Liver (tissue), 9 donors: ENCODE data around the gene ZEB1. TPM values are rescaled to one million over a fixed set of nuclear protein-coding genes. Genes with fewer than 3 reads are reported as not detected.

Experiments
- DNase-seq: peaks from one replicate; pipeline ENCODE4 v3.0.0-alpha.2; 2017; ENCODE audit warnings: low spot score
- H3K27ac ChIP-seq, 2 donors: one replicate each; pipeline ENCODE4 v1.7.0; 2013; ENCODE audit warnings: inconsistent platforms in 2 of 2, low read length in 2 of 2, control low read depth in 1 of 2, low read depth in 1 of 2, mild to moderate bottlenecking in 1 of 2
- H3K27me3 ChIP-seq, 4 donors: one replicate each; pipeline versions ENCODE4 v1.6.1 to v1.7.0; 2013; ENCODE audit warnings: low read length in 3 of 4, inconsistent platforms in 1 of 4, mild to moderate bottlenecking in 1 of 4, moderate library complexity in 1 of 4; ENCODE audit not compliant: control insufficient read depth in 4 of 4, insufficient read depth in 4 of 4
- H3K36me3 ChIP-seq, 4 donors: one replicate each; pipeline versions ENCODE4 v1.6.1 to v1.7.0; 2013; ENCODE audit warnings: low read length in 3 of 4, mild to moderate bottlenecking in 3 of 4, low read depth in 1 of 4, moderate library complexity in 1 of 4; ENCODE audit not compliant: control insufficient read depth in 4 of 4, insufficient read depth in 3 of 4
- H3K4me1 ChIP-seq, 4 donors: one replicate each; pipeline versions ENCODE4 v1.6.1 to v1.7.0; 2013; ENCODE audit warnings: low read length in 3 of 4, mild to moderate bottlenecking in 3 of 4, moderate library complexity in 1 of 4; ENCODE audit not compliant: control insufficient read depth in 4 of 4, insufficient read depth in 4 of 4
- H3K4me3 ChIP-seq, 3 donors: one replicate each; pipeline versions ENCODE4 v1.6.1 to v1.7.0; 2013; ENCODE audit warnings: low read length in 3 of 3, control low read depth in 1 of 3, low read depth in 1 of 3, mild to moderate bottlenecking in 1 of 3
- H3K9ac ChIP-seq, 2 donors: one replicate each; pipeline ENCODE4 v1.7.0; 2013; ENCODE audit warnings: low read length in 2 of 2, mild to moderate bottlenecking in 2 of 2, moderate library complexity in 2 of 2, control low read depth in 1 of 2, low read depth in 1 of 2
- H3K9me3 ChIP-seq, 4 donors: one replicate each; pipeline versions ENCODE4 v1.6.1 to v1.7.0; 2013; ENCODE audit warnings: low read length in 3 of 4; ENCODE audit not compliant: control insufficient read depth in 4 of 4
- ATF3 ChIP-seq: IDR thresholded peaks from 2 replicates; pipeline ENCODE4 v1.6.1; 2016; ENCODE audit warnings: antibody characterized with exemption
- CTCF ChIP-seq: fragments of 150-350 bp; IDR thresholded peaks from 2 replicates; pipeline ENCODE4 v1.5.1; 2017; ENCODE audit warnings: improper control_type of control experiment, low read depth, low read length; ENCODE audit not compliant: missing input control
- EGR1 ChIP-seq, 2 donors: IDR thresholded peaks; 2 replicates each; pipeline ENCODE4 v1.6.1; 2016 to 2018; ENCODE audit warnings: antibody characterized with exemption in 2 of 2, low read depth in 2 of 2
- FOXA2 ChIP-seq: IDR thresholded peaks from 2 replicates; pipeline ENCODE4 v1.6.1; 2016; ENCODE audit warnings: antibody characterized with exemption
- GABPA ChIP-seq, 2 donors: IDR thresholded peaks in 1 of 2; conservative IDR thresholded peaks in 1 of 2; 2 replicates each; pipeline ENCODE4 v1.6.1; 2016; ENCODE audit warnings: antibody characterized with exemption in 2 of 2, mild to moderate bottlenecking in 1 of 2, moderate library complexity in 1 of 2
- HNF4A ChIP-seq, 2 donors: conservative IDR thresholded peaks; 2 replicates each; pipeline ENCODE4 v1.6.1; 2016; ENCODE audit warnings: antibody characterized with exemption in 2 of 2, mild to moderate bottlenecking in 2 of 2
- HNF4G ChIP-seq: IDR thresholded peaks from 2 replicates; pipeline ENCODE4 v1.6.1; 2016; ENCODE audit warnings: antibody characterized with exemption
- JUND ChIP-seq, 2 donors: IDR thresholded peaks; 2 replicates each; pipeline ENCODE4 v1.6.1; 2016; ENCODE audit warnings: antibody characterized with exemption in 2 of 2
- REST ChIP-seq: IDR thresholded peaks from 2 replicates; pipeline ENCODE4 v1.6.1; 2016; ENCODE audit warnings: antibody characterized with exemption, mild to moderate bottlenecking
- RXRA ChIP-seq, 2 donors: IDR thresholded peaks; 2 replicates each; pipeline ENCODE4 v1.6.1; 2017 to 2018; ENCODE audit warnings: antibody characterized with exemption in 2 of 2, mild to moderate bottlenecking in 1 of 2
- SP1 ChIP-seq: IDR thresholded peaks from 2 replicates; pipeline ENCODE4 v1.6.1; 2018; ENCODE audit warnings: antibody characterized with exemption, mild to moderate bottlenecking
- TAF1 ChIP-seq: conservative IDR thresholded peaks from 2 replicates; pipeline ENCODE4 v1.6.1; 2016; ENCODE audit warnings: antibody characterized with exemption, mild to moderate bottlenecking
- YY1 ChIP-seq: IDR thresholded peaks from 2 replicates; pipeline ENCODE4 v1.6.1; 2016; ENCODE audit warnings: antibody characterized with exemption, mild to moderate bottlenecking
- ZBTB33 ChIP-seq: IDR thresholded peaks from 2 replicates; pipeline ENCODE4 v1.6.1; 2016; ENCODE audit warnings: antibody characterized with exemption
- WGBS: extraction: QIAGEN DNeasy Blood & Tissue Kit; methylation state at CpG from one replicate; pipeline ENCODE4 v1.1.7; 2013; 5-methylcytosine and 5-hydroxymethylcytosine counted together
- polyA plus RNA-seq, 2 donors: library from polyadenylated mRNA; stranded (reverse) in 1 of 2; unstranded in 1 of 2; fragments of 200-250 nt in 1 of 2; fragments of >200 nt in 1 of 2; fragmentation: Nextera tagmentation in 1 of 2; extraction: Ambion mirVana in 1 of 2; gene quantifications; one replicate each; pipeline versions ENCODE4 v1.2.1 to v1.2.3, GENCODE V29; 2013 to 2015
- total RNA-seq, 2 donors: library from RNA; depleted of rRNA; stranded (reverse); fragments of >200 nt; gene quantifications; one replicate each; pipeline ENCODE4 v1.2.3, GENCODE V29; 2014
- donor health status: healthy.
- donor health status: healthy.
- donor health status: healthy.
- donor health status: healthy.
- donor health status: healthy.

The ZEB1 gene
- total and polyA plus RNA-seq, 4 donors = 3.2 to 19.6 (median 6.5) TPM

GRCh38 chr10:31574577-31574976 is 255.6 kb downstream of the ZEB1 start (continued):
- TF ChIP-seq CTCF = no peak
- TF ChIP-seq HNF4G = no peak

GRCh38 chr10:31578181-31578852 is 259.3 kb downstream of the ZEB1 start:
- no peaks in the 10 kb centered on the region for H3K27me3 ChIP-seq
- H3K4me3 ChIP-seq = no peak overlapping the region
- no peaks in the 10 kb centered on the region for H3K36me3 ChIP-seq
- H3K4me1 ChIP-seq = peaks cover 0 to 3% (median 1%) of the 10 kb centered on the region in 4 donors
- peaks cover 0 to 7% (median 2%) of the 10 kb centered on the region in 4 donors for H3K9me3 ChIP-seq
- no peak for TF ChIP-seq EGR1 (IDR thresholded peaks at IDR 0.05; ENCODE audit: low read depth in 2 of 2)
- TF ChIP-seq JUND (IDR thresholded peaks at IDR 0.05) = no peak
- no peak for TF ChIP-seq SP1
- TF ChIP-seq GABPA (IDR thresholded peaks at IDR 0.05 in 1 of 2, conservative IDR thresholded peaks at IDR 0.05 in 1 of 2) = no peak
- TF ChIP-seq TAF1 = no peak
- no peak for TF ChIP-seq ATF3
- no peak for TF ChIP-seq ZBTB33
- TF ChIP-seq YY1 = no peak
- TF ChIP-seq CTCF = no peak
- TF ChIP-seq FOXA2 = no peak
- TF ChIP-seq REST = no peak
- no peak for TF ChIP-seq HNF4A (conservative IDR thresholded peaks at IDR 0.05)
- TF ChIP-seq RXRA (IDR thresholded peaks at IDR 0.05) = no peak
- no peak for DNase-seq
- WGBS = 86% methylated on average over 3 of the region's 3 CpGs
- no peak overlapping the region for H3K27ac ChIP-seq
- H3K9ac ChIP-seq = no peak overlapping the region
